Neuronal stem cell (in vitro differentiated cells): ENCODE data around the gene KCNH2.

Experiments
- DNase-seq: peaks from one replicate; pipeline ENCODE4 v3.0.0-alpha.2; 2013; ENCODE audit warnings: low spot score
- H2AFZ ChIP-seq: one replicate; pipeline ENCODE4 v1.6.1; 2013; ENCODE audit warnings: mild to moderate bottlenecking, low read length, inconsistent platforms
- H2AK5ac ChIP-seq: 2 replicates; pipeline ENCODE4 v1.6.1; 2013; ENCODE audit warnings: low read depth, mild to moderate bottlenecking, inconsistent platforms, low read length, moderate library complexity, mixed read lengths
- H2BK120ac ChIP-seq: 2 replicates; pipeline ENCODE4 v1.6.1; 2013; ENCODE audit warnings: low read depth, mild to moderate bottlenecking, inconsistent platforms, low read length, moderate library complexity, mixed read lengths
- H2BK12ac ChIP-seq: one replicate; pipeline ENCODE4 v1.6.1; 2013; ENCODE audit warnings: low read length, inconsistent platforms
- H2BK15ac ChIP-seq: 2 replicates; pipeline ENCODE4 v1.6.1; 2013; ENCODE audit warnings: mild to moderate bottlenecking, low read length, inconsistent platforms, mixed read lengths
- H2BK5ac ChIP-seq: one replicate; pipeline ENCODE4 v1.6.1; 2013; ENCODE audit warnings: inconsistent platforms, mild to moderate bottlenecking, low read length, moderate library complexity
- H3K14ac ChIP-seq: one replicate; pipeline ENCODE4 v1.6.1; 2013; ENCODE audit warnings: low read length, inconsistent platforms
- H3K18ac ChIP-seq: 2 replicates; pipeline ENCODE4 v1.6.1; 2013; ENCODE audit warnings: low read length, inconsistent platforms
- H3K23ac ChIP-seq: 2 replicates; pipeline ENCODE4 v1.6.1; 2013; ENCODE audit warnings: low read depth, mild to moderate bottlenecking, mixed read lengths, low read length, inconsistent platforms; ENCODE audit not compliant: poor library complexity
- H3K27ac ChIP-seq: replicated peaks from 3 replicates; pipeline ENCODE4 v1.5.1; 2013; ENCODE audit warnings: low read length, inconsistent platforms
- H3K27me3 ChIP-seq, 3 experiments: 2 replicates each; pipeline ENCODE4 v1.6.1; 2013; ENCODE audit warnings: low read length in 3 of 3, mild to moderate bottlenecking in 2 of 3, inconsistent platforms in 1 of 3, low read depth in 1 of 3, mixed read lengths in 1 of 3, moderate library complexity in 1 of 3; ENCODE audit not compliant: control insufficient read depth in 3 of 3, insufficient read depth in 3 of 3
- H3K36me3 ChIP-seq, 2 donors: replicated peaks in 1 of 2; 2 replicates each; pipeline ENCODE4 v1.6.1; 2013; ENCODE audit warnings: low read length in 2 of 2; ENCODE audit not compliant: control insufficient read depth in 2 of 2, insufficient read depth in 2 of 2
- H3K4ac ChIP-seq: 2 replicates; pipeline ENCODE4 v1.6.1; 2013; ENCODE audit warnings: inconsistent platforms, mild to moderate bottlenecking, low read length, moderate library complexity
- H3K4me1 ChIP-seq, 2 donors: 1 replicate in 1 of 2; 2 replicates in 1 of 2; pipeline ENCODE4 v1.6.1; 2013; ENCODE audit warnings: low read length in 2 of 2, low read depth in 1 of 2; ENCODE audit not compliant: control insufficient read depth in 2 of 2, insufficient read depth in 1 of 2
- H3K4me2 ChIP-seq: one replicate; pipeline ENCODE4 v1.6.1; 2013; ENCODE audit warnings: mild to moderate bottlenecking, low read length, inconsistent platforms; ENCODE audit not compliant: insufficient read depth, poor library complexity, severe bottlenecking
- H3K4me3 ChIP-seq, 2 donors: 2 replicates each; pipeline ENCODE4 v1.5.1; 2013; ENCODE audit warnings: low read length in 2 of 2, mild to moderate bottlenecking in 2 of 2, inconsistent platforms in 1 of 2, moderate library complexity in 1 of 2
- H3K79me1 ChIP-seq: one replicate; pipeline ENCODE4 v1.6.1; 2013; ENCODE audit warnings: low read depth, mild to moderate bottlenecking, inconsistent platforms, low read length, moderate library complexity
- H3K9ac ChIP-seq: one replicate; pipeline ENCODE4 v1.6.1; 2013; ENCODE audit warnings: mild to moderate bottlenecking, low read depth, low read length, inconsistent platforms; ENCODE audit not compliant: poor library complexity
- H3K9me3 ChIP-seq, 2 donors: replicated peaks in 1 of 2; 2 replicates each; pipeline versions ENCODE3 to v1.6.1; 2013; ENCODE audit warnings: low read length in 2 of 2, mild to moderate bottlenecking in 2 of 2, inconsistent platforms in 1 of 2, low read depth in 1 of 2, mixed read lengths in 1 of 2, moderate library complexity in 1 of 2; ENCODE audit not compliant: control insufficient read depth in 2 of 2, insufficient read depth in 1 of 2
- H4K8ac ChIP-seq: one replicate; pipeline ENCODE4 v1.6.1; 2013; ENCODE audit warnings: low read depth, mild to moderate bottlenecking, inconsistent platforms, low read length, moderate library complexity
- H4K91ac ChIP-seq: one replicate; pipeline ENCODE4 v1.6.1; 2013; ENCODE audit warnings: low read length, low read depth, mild to moderate bottlenecking, inconsistent platforms; ENCODE audit not compliant: poor library complexity
- WGBS, 2 donors: extraction: QIAGEN DNeasy Blood & Tissue Kit; methylation state at CpG; one replicate each; pipeline ENCODE4 v1.1.7; 2013; ENCODE audit warnings: missing lambda C conversion rate in 2 of 2, mixed read lengths in 1 of 2; ENCODE audit not compliant: insufficient read length in 2 of 2, insufficient replicate concordance in 1 of 2; ENCODE audit errors: extremely low coverage in 2 of 2; 5-methylcytosine and 5-hydroxymethylcytosine counted together

The KCNH2 gene

GRCh38 chr7:150937848-150938561, 40.1 kb downstream of the KCNH2 start:
- no CpG with 5 or more reads among the region's 15 CpGs for WGBS, 2 donors
- Histone ChIP-seq H3K4me3 (no peak overlapping the region), H3K27me3 (peaks cover 0 to 47% (median 0%) of the 10 kb centered on the region in 3 experiments), H2BK120ac (no peak overlapping the region), H3K4me2 (no peak overlapping the region), H2BK5ac (no peak overlapping the region), H3K4me1 (peaks cover 0 to 6% of the 10 kb centered on the region in 2 donors), H3K9me3 (no peaks in the 10 kb centered on the region), H3K36me3 (no peaks in the 10 kb centered on the region), H3K9ac (no peak overlapping the region), H3K27ac (no peak overlapping the region), H4K8ac (no peak overlapping the region), H3K4ac (no peak overlapping the region), H3K23ac (peak overlapping the region; percentile 76), H3K18ac (peak overlapping the region; percentile 68), H2AK5ac (no peak overlapping the region), H2BK12ac (no peak overlapping the region), H2BK15ac (no peak overlapping the region), H3K79me1 (no peaks in the 10 kb centered on the region), H3K14ac (no peak overlapping the region), H2AFZ (peak overlapping the region; percentile 6), H4K91ac (peak overlapping the region; percentile 40)
- no peak for DNase-seq

DNA sequence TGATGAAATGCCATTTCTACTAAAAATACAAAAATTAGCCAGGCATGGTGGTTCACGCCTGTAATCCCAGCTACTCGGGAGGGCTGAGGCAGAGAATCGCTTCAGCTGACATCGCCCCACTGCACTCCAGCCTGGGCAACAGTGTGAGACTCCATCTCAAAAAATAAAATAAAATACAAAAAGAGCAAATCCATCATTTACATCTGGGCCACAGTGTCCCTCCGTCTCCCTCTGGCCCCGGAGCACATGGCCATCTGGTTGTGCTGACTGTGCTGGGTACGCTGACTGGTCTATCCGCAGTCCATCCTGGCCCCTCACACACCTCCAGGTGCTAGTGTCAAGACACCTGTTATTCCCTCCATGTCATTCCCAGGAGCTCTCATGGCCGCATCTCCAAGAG, 42.1 kb downstream of the KCNH2 start:
- H3K14ac ChIP-seq: no peak overlapping the region
- peak overlapping the region; percentile 22 for H4K91ac ChIP-seq
- H3K36me3 ChIP-seq: no peaks in the 10 kb centered on the region
- no peak overlapping the region for H2BK5ac ChIP-seq
- no peaks in the 10 kb centered on the region for H3K79me1 ChIP-seq
- no peak overlapping the region for H3K4me3 ChIP-seq
- DNase-seq: no peak
- no peak overlapping the region for H3K27ac ChIP-seq
- WGBS, 2 donors: no CpG with 5 or more reads among the region's 9 CpGs
- H3K9ac ChIP-seq: no peak overlapping the region
- no peak overlapping the region for H3K18ac ChIP-seq
- H2AK5ac ChIP-seq: no peak overlapping the region
- H2AFZ ChIP-seq: no peak overlapping the region
- H2BK12ac ChIP-seq: no peak overlapping the region
- H3K4me2 ChIP-seq: no peak overlapping the region
- H3K4ac ChIP-seq: no peak overlapping the region
- peaks cover 0 to 46% (median 0%) of the 10 kb centered on the region in 3 experiments for H3K27me3 ChIP-seq
- peaks cover 0 to 3% of the 10 kb centered on the region in 2 donors for H3K4me1 ChIP-seq
- no peak overlapping the region for H2BK120ac ChIP-seq
- no peak overlapping the region for H2BK15ac ChIP-seq
- H3K23ac ChIP-seq: no peak overlapping the region
- no peak overlapping the region for H4K8ac ChIP-seq
- no peaks in the 10 kb centered on the region for H3K9me3 ChIP-seq

- no peak overlapping the region for H2AK5ac ChIP-seq
- no peak overlapping the region for H3K4me2 ChIP-seq
- H4K91ac ChIP-seq: no peak overlapping the region
- H3K9me3 ChIP-seq: no peaks in the 10 kb centered on the region
- H2BK15ac ChIP-seq: no peak overlapping the region
- H3K79me1 ChIP-seq: no peaks in the 10 kb centered on the region
- no peak overlapping the region for H4K8ac ChIP-seq
- no peak overlapping the region for H3K9ac ChIP-seq
- H3K4me1 ChIP-seq: peaks cover 0 to 3% of the 10 kb centered on the region in 2 donors
- H3K27ac ChIP-seq: no peak overlapping the region
- H2BK5ac ChIP-seq: no peak overlapping the region
- H2BK120ac ChIP-seq: no peak overlapping the region
- H3K36me3 ChIP-seq: no peaks in the 10 kb centered on the region
- no peak overlapping the region for H2AFZ ChIP-seq
- H3K14ac ChIP-seq: no peak overlapping the region
- no peak for DNase-seq
- no peak overlapping the region for H3K23ac ChIP-seq
- H3K27me3 ChIP-seq: peaks cover 0 to 45% (median 0%) of the 10 kb centered on the region in 3 experiments
- H3K18ac ChIP-seq: no peak overlapping the region
- no CpG with 5 or more reads among the region's 4 CpGs for WGBS, 2 donors
- H2BK12ac ChIP-seq: no peak overlapping the region
- H3K4ac ChIP-seq: no peak overlapping the region
- no peak overlapping the region for H3K4me3 ChIP-seq
Observed at GRCh38 chr7:150935149-150935548, 43.0 kb downstream of the KCNH2 start.

- Histone ChIP-seq H3K4ac (no peak overlapping the region), H2AFZ (no peak overlapping the region), H3K4me3 (no peak overlapping the region), H3K4me1 (peaks cover 0 to 3% of the 10 kb centered on the region in 2 donors), H4K91ac (no peak overlapping the region), H3K23ac (no peak overlapping the region), H3K4me2 (no peak overlapping the region), H3K27ac (no peak overlapping the region), H4K8ac (no peak overlapping the region), H2BK5ac (no peak overlapping the region), H3K79me1 (no peaks in the 10 kb centered on the region), H3K27me3 (peaks cover 0 to 50% (median 0%) of the 10 kb centered on the region in 3 experiments), H2BK15ac (no peak overlapping the region), H3K9ac (no peak overlapping the region), H3K14ac (no peak overlapping the region), H2BK120ac (no peak overlapping the region), H2AK5ac (no peak overlapping the region), H2BK12ac (no peak overlapping the region), H3K9me3 (no peaks in the 10 kb centered on the region), H3K18ac (no peak overlapping the region), H3K36me3 (no peaks in the 10 kb centered on the region)
- no CpG with 5 or more reads among the region's 6 CpGs for WGBS, 2 donors
- no peak for DNase-seq
Observed at GRCh38 chr7:150934045-150934766, 43.9 kb downstream of the KCNH2 start.
